ENCODE data around the gene PDP2. TPM values are rescaled to one million over a fixed set of nuclear protein-coding genes. Genes with fewer than 3 reads are reported as not detected.

PDP2 gene
- total and polyA plus RNA-seq, 9 of the 15 experiments (the other 6 are each of a cell fraction or from before 2014, with no cell fraction given), result 2.5 to 24.3 (median 7.2) TPM

DNA sequence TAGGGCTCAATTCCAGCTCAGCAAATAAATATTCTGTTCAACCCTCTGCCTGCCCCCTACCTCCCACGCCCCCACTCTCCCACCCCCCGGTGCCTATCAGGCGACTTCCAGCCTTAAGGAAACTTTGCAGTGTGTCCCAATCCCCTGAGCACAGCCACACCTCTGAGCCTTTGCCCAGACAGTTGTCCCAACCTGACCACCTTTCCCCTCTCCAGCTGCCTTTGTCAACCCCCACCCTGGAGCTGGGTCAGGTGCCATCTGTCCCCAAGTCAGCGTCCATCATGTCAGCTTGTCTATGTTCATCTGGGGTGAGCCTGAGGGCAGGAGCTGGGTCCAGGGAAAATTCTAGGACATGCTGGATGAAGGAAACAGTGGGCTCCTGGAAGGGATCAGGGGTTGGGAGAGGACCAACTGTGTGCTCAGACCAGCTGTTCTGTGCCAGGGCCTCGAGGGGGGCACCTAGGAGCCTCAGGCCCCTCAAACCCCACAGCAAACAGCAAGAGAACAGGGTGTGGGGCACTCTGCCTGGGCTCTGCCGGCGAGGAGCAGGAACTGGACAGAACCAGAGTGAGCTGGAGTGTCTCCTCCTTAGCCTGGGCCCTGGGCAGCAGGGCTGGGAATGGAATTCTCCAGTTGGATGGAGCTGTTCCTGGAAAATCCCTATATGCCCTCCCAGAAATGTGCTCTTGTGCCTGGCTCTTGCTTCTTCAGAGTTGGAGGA, 20.6 kb downstream of the PDP2 start (continued):
- TF ChIP-seq, protein P1, sequence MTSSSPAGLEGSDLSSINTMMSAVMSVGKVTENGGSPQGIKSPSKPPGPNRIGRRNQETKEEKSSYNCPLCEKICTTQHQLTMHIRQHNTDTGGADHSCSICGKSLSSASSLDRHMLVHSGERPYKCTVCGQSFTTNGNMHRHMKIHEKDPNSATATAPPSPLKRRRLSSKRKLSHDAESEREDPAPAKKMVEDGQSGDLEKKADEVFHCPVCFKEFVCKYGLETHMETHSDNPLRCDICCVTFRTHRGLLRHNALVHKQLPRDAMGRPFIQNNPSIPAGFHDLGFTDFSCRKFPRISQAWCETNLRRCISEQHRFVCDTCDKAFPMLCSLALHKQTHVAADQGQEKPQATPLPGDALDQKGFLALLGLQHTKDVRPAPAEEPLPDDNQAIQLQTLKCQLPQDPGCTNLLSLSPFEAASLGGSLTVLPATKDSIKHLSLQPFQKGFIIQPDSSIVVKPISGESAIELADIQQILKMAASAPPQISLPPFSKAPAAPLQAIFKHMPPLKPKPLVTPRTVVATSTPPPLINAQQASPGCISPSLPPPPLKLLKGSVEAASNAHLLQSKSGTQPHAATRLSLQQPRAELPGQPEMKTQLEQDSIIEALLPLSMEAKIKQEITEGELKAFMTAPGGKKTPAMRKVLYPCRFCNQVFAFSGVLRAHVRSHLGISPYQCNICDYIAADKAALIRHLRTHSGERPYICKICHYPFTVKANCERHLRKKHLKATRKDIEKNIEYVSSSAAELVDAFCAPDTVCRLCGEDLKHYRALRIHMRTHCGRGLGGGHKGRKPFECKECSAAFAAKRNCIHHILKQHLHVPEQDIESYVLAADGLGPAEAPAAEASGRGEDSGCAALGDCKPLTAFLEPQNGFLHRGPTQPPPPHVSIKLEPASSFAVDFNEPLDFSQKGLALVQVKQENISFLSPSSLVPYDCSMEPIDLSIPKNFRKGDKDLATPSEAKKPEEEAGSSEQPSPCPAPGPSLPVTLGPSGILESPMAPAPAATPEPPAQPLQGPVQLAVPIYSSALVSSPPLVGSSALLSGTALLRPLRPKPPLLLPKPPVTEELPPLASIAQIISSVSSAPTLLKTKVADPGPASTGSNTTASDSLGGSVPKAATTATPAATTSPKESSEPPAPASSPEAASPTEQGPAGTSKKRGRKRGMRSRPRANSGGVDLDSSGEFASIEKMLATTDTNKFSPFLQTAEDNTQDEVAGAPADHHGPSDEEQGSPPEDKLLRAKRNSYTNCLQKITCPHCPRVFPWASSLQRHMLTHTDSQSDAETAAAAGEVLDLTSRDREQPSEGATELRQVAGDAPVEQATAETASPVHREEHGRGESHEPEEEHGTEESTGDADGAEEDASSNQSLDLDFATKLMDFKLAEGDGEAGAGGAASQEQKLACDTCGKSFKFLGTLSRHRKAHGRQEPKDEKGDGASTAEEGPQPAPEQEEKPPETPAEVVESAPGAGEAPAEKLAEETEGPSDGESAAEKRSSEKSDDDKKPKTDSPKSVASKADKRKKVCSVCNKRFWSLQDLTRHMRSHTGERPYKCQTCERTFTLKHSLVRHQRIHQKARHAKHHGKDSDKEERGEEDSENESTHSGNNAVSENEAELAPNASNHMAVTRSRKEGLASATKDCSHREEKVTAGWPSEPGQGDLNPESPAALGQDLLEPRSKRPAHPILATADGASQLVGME (CRISPR knock-in tag; IDR thresholded peaks at IDR 0.05), result no peak
- TF ChIP-seq RAD21 (CRISPR knock-in tag; conservative IDR thresholded peaks at IDR 0.05 in 1 of 2, IDR thresholded peaks at IDR 0.05 in 1 of 2), result no peak
- TF ChIP-seq DACH1 (IDR thresholded peaks at IDR 0.05; ENCODE audit: partially characterized antibody), result no peak
- 0 out of 2 replicates have a peak, but pooled peaks have one; percentile 1 for TF ChIP-seq CBFA2T2 (conservative IDR thresholded peaks at IDR 0.05)
- TF ChIP-seq, protein P2, sequence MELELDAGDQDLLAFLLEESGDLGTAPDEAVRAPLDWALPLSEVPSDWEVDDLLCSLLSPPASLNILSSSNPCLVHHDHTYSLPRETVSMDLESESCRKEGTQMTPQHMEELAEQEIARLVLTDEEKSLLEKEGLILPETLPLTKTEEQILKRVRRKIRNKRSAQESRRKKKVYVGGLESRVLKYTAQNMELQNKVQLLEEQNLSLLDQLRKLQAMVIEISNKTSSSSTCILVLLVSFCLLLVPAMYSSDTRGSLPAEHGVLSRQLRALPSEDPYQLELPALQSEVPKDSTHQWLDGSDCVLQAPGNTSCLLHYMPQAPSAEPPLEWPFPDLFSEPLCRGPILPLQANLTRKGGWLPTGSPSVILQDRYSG (tag; conservative IDR thresholded peaks at IDR 0.05; ENCODE audit: low read depth), result 0 out of 2 replicates have a peak, but pooled peaks have one; percentile 26
- no peak for TF ChIP-seq RBM14 (IDR thresholded peaks at IDR 0.05; ENCODE audit: borderline replicate concordance, insufficient read depth, low read depth, low read length)
- TF ChIP-seq ZNF551 (CRISPR knock-in tag; IDR thresholded peaks at IDR 0.05), result no peak
- no peak for TF ChIP-seq PHB2 (IDR thresholded peaks at IDR 0.05; ENCODE audit: low read depth)
- TF ChIP-seq KAT2B (IDR thresholded peaks at IDR 0.05; ENCODE audit: low read depth, low read length), result no peak
- TF ChIP-seq EHMT2 (IDR thresholded peaks at IDR 0.05), result no peak
- TF ChIP-seq, protein P3, sequence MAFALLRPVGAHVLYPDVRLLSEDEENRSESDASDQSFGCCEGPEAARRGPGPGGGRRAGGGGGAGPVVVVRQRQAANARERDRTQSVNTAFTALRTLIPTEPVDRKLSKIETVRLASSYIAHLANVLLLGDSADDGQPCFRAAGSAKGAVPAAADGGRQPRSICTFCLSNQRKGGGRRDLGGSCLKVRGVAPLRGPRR (CRISPR knock-in tag; IDR thresholded peaks at IDR 0.05), result 0 out of 2 replicates have a peak, but pooled peaks have one; percentile 9
- TF ChIP-seq CTBP1 (IDR thresholded peaks at IDR 0.05; ENCODE audit: borderline replicate concordance), result no peak
- peak; percentile 85 for TF ChIP-seq ZNF589 (CRISPR knock-in tag; IDR thresholded peaks at IDR 0.05; ENCODE audit: low read depth)
- TF ChIP-seq SRSF9 (IDR thresholded peaks at IDR 0.05; ENCODE audit: borderline replicate concordance, low read depth, low read length), result no peak
- no peak for TF ChIP-seq NELFE (IDR thresholded peaks at IDR 0.05; ENCODE audit: insufficient read depth, insufficient read length)
- TF ChIP-seq, protein P4, sequence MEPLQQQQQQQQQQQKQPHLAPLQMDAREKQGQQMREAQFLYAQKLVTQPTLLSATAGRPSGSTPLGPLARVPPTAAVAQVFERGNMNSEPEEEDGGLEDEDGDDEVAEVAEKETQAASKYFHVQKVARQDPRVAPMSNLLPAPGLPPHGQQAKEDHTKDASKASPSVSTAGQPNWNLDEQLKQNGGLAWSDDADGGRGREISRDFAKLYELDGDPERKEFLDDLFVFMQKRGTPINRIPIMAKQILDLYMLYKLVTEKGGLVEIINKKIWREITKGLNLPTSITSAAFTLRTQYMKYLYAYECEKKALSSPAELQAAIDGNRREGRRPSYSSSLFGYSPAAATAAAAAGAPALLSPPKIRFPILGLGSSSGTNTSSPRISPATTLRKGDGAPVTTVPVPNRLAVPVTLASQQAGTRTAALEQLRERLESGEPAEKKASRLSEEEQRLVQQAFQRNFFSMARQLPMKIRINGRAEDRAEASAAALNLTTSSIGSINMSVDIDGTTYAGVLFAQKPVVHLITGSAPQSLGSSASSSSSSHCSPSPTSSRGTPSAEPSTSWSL (CRISPR knock-in tag; IDR thresholded peaks at IDR 0.05; ENCODE audit: borderline replicate concordance), result no peak
- no peak for TF ChIP-seq NFE2 (IDR thresholded peaks at IDR 0.05; ENCODE audit: low read depth)
- peak; percentile 20 for TF ChIP-seq SMAD4 (CRISPR knock-in tag; conservative IDR thresholded peaks at IDR 0.05)
- TF ChIP-seq RBM34 (IDR thresholded peaks at IDR 0.05; ENCODE audit: borderline replicate concordance, insufficient read depth, low read length), result no peak

All from K562 (cell line).